Mucosa of stomach (tissue), 1 donor: Measurements from ENCODE around the gene ACOT7.

Source experiments
- H3K27me3 ChIP-seq: one replicate; pipeline ENCODE4 v1.7.0; 2013; ENCODE audit warnings: mild to moderate bottlenecking, low read length; ENCODE audit not compliant: control insufficient read depth, insufficient read depth
- H3K36me3 ChIP-seq: one replicate; pipeline ENCODE4 v1.7.0; 2013; ENCODE audit warnings: low read length; ENCODE audit not compliant: control insufficient read depth, insufficient read depth
- H3K4me1 ChIP-seq: one replicate; pipeline ENCODE4 v1.7.0; 2013; ENCODE audit warnings: mild to moderate bottlenecking, low read length; ENCODE audit not compliant: control insufficient read depth, insufficient read depth
- H3K4me3 ChIP-seq: one replicate; pipeline ENCODE4 v1.7.0; 2013; ENCODE audit warnings: low read length
- H3K9ac ChIP-seq: one replicate; pipeline ENCODE4 v1.7.0; 2013; ENCODE audit warnings: mild to moderate bottlenecking, low read length, moderate library complexity
- H3K9me3 ChIP-seq: one replicate; pipeline ENCODE4 v1.7.0; 2013; ENCODE audit warnings: mild to moderate bottlenecking, low read length, moderate library complexity; ENCODE audit not compliant: control insufficient read depth
- donor health status: Pancreatic carcinoma.

Gene ACOT7

GRCh38 chr1:6294080-6294889, 99.3 kb downstream of the ACOT7 start:
- no peaks in the 10 kb centered on the region for H3K9me3 ChIP-seq
- peaks cover 6% of the 10 kb centered on the region for H3K4me1 ChIP-seq
- no peaks in the 10 kb centered on the region for H3K36me3 ChIP-seq
- H3K4me3 ChIP-seq = no peak overlapping the region
- no peak overlapping the region for H3K9ac ChIP-seq
- no peaks in the 10 kb centered on the region for H3K27me3 ChIP-seq

GRCh38 chr1:6292102-6292501, 101.5 kb downstream of the ACOT7 start:
- H3K9ac ChIP-seq = no peak overlapping the region
- H3K4me1 ChIP-seq = peaks cover 5% of the 10 kb centered on the region
- H3K9me3 ChIP-seq = no peaks in the 10 kb centered on the region
- no peaks in the 10 kb centered on the region for H3K36me3 ChIP-seq
- no peaks in the 10 kb centered on the region for H3K27me3 ChIP-seq
- H3K4me3 ChIP-seq = no peak overlapping the region

GRCh38 chr1:6288665-6289064, 104.9 kb downstream of the ACOT7 start:
- H3K36me3 ChIP-seq = no peaks in the 10 kb centered on the region
- H3K9ac ChIP-seq = no peak overlapping the region
- H3K9me3 ChIP-seq = no peaks in the 10 kb centered on the region
- no peak overlapping the region for H3K4me3 ChIP-seq
- H3K27me3 ChIP-seq = no peaks in the 10 kb centered on the region
- H3K4me1 ChIP-seq = peaks cover 5% of the 10 kb centered on the region

GRCh38 chr1:6288026-6288425, 105.5 kb downstream of the ACOT7 start:
- no peaks in the 10 kb centered on the region for H3K9me3 ChIP-seq
- H3K4me3 ChIP-seq = no peak overlapping the region
- no peaks in the 10 kb centered on the region for H3K27me3 ChIP-seq
- no peaks in the 10 kb centered on the region for H3K36me3 ChIP-seq
- peaks cover 5% of the 10 kb centered on the region for H3K4me1 ChIP-seq
- no peak overlapping the region for H3K9ac ChIP-seq

- H3K9ac ChIP-seq = no peak overlapping the region
- H3K36me3 ChIP-seq = no peaks in the 10 kb centered on the region
- no peaks in the 10 kb centered on the region for H3K9me3 ChIP-seq
- H3K4me1 ChIP-seq = peaks cover 6% of the 10 kb centered on the region
- H3K27me3 ChIP-seq = no peaks in the 10 kb centered on the region
- H3K4me3 ChIP-seq = no peak overlapping the region
Observed at GRCh38 chr1:6287431-6287886, 106.1 kb downstream of the ACOT7 start.

- H3K4me1 ChIP-seq = peaks cover 10% of the 10 kb centered on the region
- no peak overlapping the region for H3K4me3 ChIP-seq
- no peaks in the 10 kb centered on the region for H3K36me3 ChIP-seq
- no peak overlapping the region for H3K9ac ChIP-seq
- H3K9me3 ChIP-seq = no peaks in the 10 kb centered on the region
- no peaks in the 10 kb centered on the region for H3K27me3 ChIP-seq
Observed at GRCh38 chr1:6287029-6287428, 106.5 kb downstream of the ACOT7 start.

GRCh38 chr1:6286266-6286665, 107.3 kb downstream of the ACOT7 start:
- H3K9ac ChIP-seq = no peak overlapping the region
- peaks cover 18% of the 10 kb centered on the region for H3K4me1 ChIP-seq
- no peak overlapping the region for H3K4me3 ChIP-seq
- no peaks in the 10 kb centered on the region for H3K27me3 ChIP-seq
- no peaks in the 10 kb centered on the region for H3K9me3 ChIP-seq
- H3K36me3 ChIP-seq = no peaks in the 10 kb centered on the region

- Histone ChIP-seq H3K27me3 (no peaks in the 10 kb centered on the region), H3K4me3 (no peak overlapping the region), H3K9me3 (no peaks in the 10 kb centered on the region), H3K4me1 (peaks cover 21% of the 10 kb centered on the region), H3K9ac (no peak overlapping the region), H3K36me3 (no peaks in the 10 kb centered on the region)
Observed at GRCh38 chr1:6285336-6285735, 108.2 kb downstream of the ACOT7 start.

- peaks cover 16% of the 10 kb centered on the region for H3K4me1 ChIP-seq
- no peak overlapping the region for H3K9ac ChIP-seq
- H3K27me3 ChIP-seq = no peaks in the 10 kb centered on the region
- H3K4me3 ChIP-seq = no peak overlapping the region
- H3K36me3 ChIP-seq = no peaks in the 10 kb centered on the region
- H3K9me3 ChIP-seq = no peaks in the 10 kb centered on the region
Observed at GRCh38 chr1:6282577-6283270, 110.8 kb downstream of the ACOT7 start.

- no peak overlapping the region for H3K9ac ChIP-seq
- H3K4me1 ChIP-seq = peaks cover 16% of the 10 kb centered on the region
- H3K9me3 ChIP-seq = no peaks in the 10 kb centered on the region
- H3K4me3 ChIP-seq = no peak overlapping the region
- H3K27me3 ChIP-seq = no peaks in the 10 kb centered on the region
- H3K36me3 ChIP-seq = no peaks in the 10 kb centered on the region
Observed at GRCh38 chr1:6281511-6282402, 111.8 kb downstream of the ACOT7 start.

GRCh38 chr1:6280761-6281451, 112.7 kb downstream of the ACOT7 start:
- Histone ChIP-seq H3K9me3 (no peaks in the 10 kb centered on the region), H3K27me3 (no peaks in the 10 kb centered on the region), H3K4me1 (peaks cover 16% of the 10 kb centered on the region), H3K4me3 (no peak overlapping the region), H3K36me3 (no peaks in the 10 kb centered on the region), H3K9ac (no peak overlapping the region)
